ENCODE results near the gene CCDC159. TPM values are rescaled to one million over a fixed set of nuclear protein-coding genes. Genes with fewer than 3 reads are reported as not detected.

Gene CCDC159
- total and polyA plus RNA-seq, 2 of the 13 experiments (the other 11 are each of a cell fraction or from before 2014, with no cell fraction given), result 1.7 to 6.3 TPM

- TF ChIP-seq ZMAT5 (CRISPR knock-in tag; IDR thresholded peaks at IDR 0.05; ENCODE audit: borderline replicate concordance, low read depth), result no peak
- no peak for TF ChIP-seq BCL6 (CRISPR knock-in tag; IDR thresholded peaks at IDR 0.05)
- no peak for TF ChIP-seq ZNF710 (CRISPR knock-in tag; IDR thresholded peaks at IDR 0.05; ENCODE audit: borderline replicate concordance)
- peak; percentile 74; the same call in 1 of the 2 replicates for TF ChIP-seq SIN3A (IDR thresholded peaks at IDR 0.05; ENCODE audit: borderline replicate concordance, low read depth, low read length)
- TF ChIP-seq PHF8 (CRISPR knock-in tag; IDR thresholded peaks at IDR 0.05), result peak; percentile 64
- TF ChIP-seq JUN (CRISPR knock-in tag; IDR thresholded peaks at IDR 0.05), result no peak
- TF ChIP-seq ZBTB43 (CRISPR knock-in tag; conservative IDR thresholded peaks at IDR 0.05), result peak; percentile 33; the same call in 1 of the 2 replicates
- no peak for TF ChIP-seq E2F5 (CRISPR knock-in tag; conservative IDR thresholded peaks at IDR 0.05)
- no peak for TF ChIP-seq ZNF629 (CRISPR knock-in tag; conservative IDR thresholded peaks at IDR 0.05)
- TF ChIP-seq XBP1 (CRISPR knock-in tag; IDR thresholded peaks at IDR 0.05), result no peak
- TF ChIP-seq ZNF589 (CRISPR knock-in tag; conservative IDR thresholded peaks at IDR 0.05), result no peak
- TF ChIP-seq ZNF30 (CRISPR knock-in tag; IDR thresholded peaks at IDR 0.05), result no peak
- TF ChIP-seq CBX1 (IDR thresholded peaks at IDR 0.05; ENCODE audit: low read depth), result no peak
- TF ChIP-seq ARNT2 (CRISPR knock-in tag; IDR thresholded peaks at IDR 0.05; ENCODE audit: low read depth), result no peak
- TF ChIP-seq CENPT (CRISPR knock-in tag; IDR thresholded peaks at IDR 0.05; ENCODE audit: low read depth), result no peak
- TF ChIP-seq GPBP1L1 (CRISPR knock-in tag; IDR thresholded peaks at IDR 0.05), result no peak
- no peak for TF ChIP-seq HMGXB3 (CRISPR knock-in tag; IDR thresholded peaks at IDR 0.05; ENCODE audit: borderline replicate concordance)
- no peak for TF ChIP-seq RBM39 (IDR thresholded peaks at IDR 0.05; ENCODE audit: low read depth, low read length, poor library complexity, severe bottlenecking)
Measured at GRCh38 chr19:11375143-11375948, 29.0 kb downstream of the CCDC159 start (continued).
